Measurements from ENCODE around the gene UBALD2. TPM values are rescaled to one million over a fixed set of nuclear protein-coding genes. Genes with fewer than 3 reads are reported as not detected.

Gene UBALD2
- total RNA-seq, 1 donor from 2014 or later = 26.3 TPM

DNA sequence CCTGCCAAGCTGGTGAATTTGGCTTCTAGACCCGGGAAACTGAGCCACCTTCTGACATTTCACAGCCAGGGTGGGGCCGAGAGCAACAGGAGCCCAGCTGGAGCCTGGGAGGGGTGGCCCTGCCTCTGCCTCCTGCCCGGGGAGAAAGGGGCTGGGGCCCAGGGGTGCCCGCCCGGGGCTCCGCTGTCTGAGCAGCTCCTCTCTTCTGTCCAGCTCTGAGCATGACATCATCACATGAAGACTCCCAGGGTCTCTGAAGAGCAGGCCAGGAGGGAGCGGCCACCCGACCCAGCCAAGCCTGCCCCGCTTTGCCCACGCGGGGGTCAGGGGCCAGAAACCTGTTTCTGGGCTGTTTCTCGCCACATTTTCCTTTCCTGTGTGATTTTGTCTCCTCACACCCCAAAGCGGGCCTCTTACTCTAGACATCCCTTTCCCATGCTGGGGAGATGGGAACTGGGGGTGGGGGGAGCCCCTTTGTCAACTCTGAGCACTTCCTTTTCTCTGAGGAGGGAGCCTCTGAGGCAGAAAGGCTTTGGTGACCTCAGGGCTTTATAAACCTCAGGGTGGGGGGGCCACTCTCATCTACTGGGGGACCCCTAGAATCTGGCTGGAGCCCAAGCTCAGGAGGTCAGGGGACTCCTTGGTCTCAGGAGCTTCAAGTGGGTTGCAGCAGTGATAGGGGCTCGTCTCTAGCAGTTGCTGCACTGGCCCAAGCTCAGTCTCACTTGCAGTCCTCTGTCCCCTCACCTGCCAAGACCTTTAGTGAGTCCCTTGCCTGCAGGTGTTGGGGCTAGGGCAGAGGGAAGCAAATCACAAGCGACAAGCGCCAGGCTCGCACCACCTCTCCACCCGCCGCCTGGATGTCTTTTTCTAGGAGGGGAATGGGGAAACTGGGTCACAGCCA lies 7.6 kb downstream of the UBALD2 start:
- no peak for DNase-seq (ENCODE audit: low read depth)
- H3K4me3 ChIP-seq (ENCODE audit: low read depth, low read length) = no peak overlapping the region
- TF ChIP-seq, protein P1, sequence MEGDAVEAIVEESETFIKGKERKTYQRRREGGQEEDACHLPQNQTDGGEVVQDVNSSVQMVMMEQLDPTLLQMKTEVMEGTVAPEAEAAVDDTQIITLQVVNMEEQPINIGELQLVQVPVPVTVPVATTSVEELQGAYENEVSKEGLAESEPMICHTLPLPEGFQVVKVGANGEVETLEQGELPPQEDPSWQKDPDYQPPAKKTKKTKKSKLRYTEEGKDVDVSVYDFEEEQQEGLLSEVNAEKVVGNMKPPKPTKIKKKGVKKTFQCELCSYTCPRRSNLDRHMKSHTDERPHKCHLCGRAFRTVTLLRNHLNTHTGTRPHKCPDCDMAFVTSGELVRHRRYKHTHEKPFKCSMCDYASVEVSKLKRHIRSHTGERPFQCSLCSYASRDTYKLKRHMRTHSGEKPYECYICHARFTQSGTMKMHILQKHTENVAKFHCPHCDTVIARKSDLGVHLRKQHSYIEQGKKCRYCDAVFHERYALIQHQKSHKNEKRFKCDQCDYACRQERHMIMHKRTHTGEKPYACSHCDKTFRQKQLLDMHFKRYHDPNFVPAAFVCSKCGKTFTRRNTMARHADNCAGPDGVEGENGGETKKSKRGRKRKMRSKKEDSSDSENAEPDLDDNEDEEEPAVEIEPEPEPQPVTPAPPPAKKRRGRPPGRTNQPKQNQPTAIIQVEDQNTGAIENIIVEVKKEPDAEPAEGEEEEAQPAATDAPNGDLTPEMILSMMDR (conservative IDR thresholded peaks at IDR 0.05; ENCODE audit: low read depth, low read length) = no peak

DNA sequence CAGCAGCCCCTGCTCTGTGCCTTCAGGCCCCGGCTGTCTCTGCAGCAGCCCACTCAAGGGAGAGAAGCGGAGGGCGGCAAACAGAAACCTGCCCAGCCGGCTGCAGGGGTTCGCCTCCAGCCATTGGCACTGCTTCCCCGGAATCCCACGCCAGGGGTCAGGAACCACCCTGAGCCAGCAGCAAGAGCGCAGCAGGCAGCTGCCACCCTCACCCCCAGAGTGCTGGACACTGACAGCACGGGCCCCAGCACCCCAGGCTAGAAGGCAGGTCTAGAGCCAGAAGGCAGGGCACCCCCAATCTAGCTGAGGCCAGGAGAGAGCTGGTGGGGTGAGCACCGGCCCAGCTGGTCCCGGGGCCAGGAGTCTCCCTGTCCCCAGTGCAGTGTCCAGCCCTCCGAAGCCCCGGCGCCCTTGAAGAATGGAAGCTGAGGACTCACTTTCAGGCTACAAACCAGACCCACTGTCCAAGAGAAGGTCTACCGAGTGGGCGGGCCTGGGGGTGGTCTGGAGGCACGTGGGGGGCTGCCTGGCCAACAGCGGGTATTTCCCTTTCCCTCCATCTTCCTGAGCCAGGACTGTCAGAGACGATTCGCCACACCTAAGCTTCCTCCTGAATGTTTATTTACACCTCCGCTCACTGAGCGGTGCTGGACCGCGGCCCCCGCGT lies 8.4 kb downstream of the UBALD2 start:
- TF ChIP-seq, protein P1 (conservative IDR thresholded peaks at IDR 0.05; ENCODE audit: low read depth, low read length) = no peak
- H3K4me3 ChIP-seq (ENCODE audit: low read depth, low read length) = no peak overlapping the region
- DNase-seq (ENCODE audit: low read depth) = no peak

DNA sequence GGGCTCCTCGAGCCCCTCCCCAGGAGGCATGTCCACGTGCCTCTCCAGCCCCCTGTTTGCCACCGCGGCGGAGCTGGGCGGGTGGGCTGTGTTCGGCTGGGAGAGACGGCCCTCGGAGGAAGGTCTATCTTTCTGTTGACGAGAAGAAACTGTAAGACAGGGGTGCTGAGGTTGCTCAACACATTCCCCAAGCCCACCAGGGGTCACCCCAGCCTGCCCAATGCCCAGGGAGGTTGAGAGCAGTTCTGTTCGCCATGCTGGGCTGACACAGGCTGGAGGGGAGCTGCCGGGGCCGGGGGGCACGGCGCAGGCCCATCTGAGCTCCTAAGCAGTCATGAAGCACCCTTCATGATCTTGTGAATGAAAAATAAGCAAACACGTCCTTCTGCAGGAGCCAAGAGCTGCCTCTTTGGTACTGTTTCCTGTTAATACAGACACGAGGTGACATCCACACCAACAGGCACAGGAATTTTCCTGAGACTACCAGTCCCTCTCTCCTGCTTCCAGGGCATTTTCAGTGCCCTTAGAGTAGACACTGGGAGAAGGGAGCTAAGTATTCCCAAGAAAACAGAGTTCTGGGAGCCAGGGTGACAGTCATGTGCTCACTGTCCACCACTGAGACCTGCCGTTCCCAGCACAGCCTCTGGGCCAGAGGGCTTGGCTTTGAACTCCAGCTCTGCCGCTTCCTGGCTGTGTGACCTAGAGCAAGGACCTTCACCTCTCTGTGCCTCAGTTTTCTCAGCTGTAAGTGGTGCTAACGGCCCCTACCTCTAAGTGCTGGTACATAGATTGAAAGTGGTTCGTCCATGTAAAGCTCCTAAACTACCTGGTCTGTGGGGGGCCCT lies 9.2 kb downstream of the UBALD2 start:
- no peak overlapping the region for H3K4me3 ChIP-seq (ENCODE audit: low read depth, low read length)
- DNase-seq (ENCODE audit: low read depth) = no peak
- TF ChIP-seq, protein P1 (conservative IDR thresholded peaks at IDR 0.05; ENCODE audit: low read depth, low read length) = no peak

DNA sequence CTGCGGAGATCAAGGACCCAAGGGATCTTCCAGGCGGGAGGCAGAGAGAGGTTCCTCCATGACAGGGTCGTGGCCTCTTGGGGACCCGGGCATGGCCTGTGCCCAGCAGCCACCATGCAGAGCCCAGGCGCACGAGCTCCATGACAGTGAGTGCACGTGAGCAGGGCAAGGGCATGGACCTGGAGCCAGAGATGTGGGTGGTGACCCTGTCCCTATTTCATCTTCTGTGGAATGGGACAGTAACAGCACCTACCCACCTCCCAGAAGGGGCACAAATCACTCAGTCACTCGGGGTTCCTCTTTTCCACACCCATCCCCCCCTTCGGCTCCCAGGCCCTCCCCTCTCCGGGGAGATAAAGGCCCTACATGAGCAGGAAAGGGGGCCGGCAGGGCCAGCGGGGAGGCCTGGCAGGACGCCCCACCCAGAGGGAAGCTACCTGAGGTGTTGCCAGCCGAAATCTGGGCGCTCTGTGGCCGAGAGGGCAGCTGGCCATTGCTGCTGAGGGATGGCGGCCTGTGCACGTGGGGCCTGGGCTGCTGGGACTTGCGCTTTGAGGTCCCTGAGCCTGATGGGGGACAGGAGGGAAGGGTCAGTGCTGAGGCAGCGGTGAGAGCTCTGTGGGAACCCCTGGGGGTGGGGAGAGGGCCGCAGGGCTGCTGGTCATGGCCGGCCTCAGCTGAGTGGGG lies 10.4 kb downstream of the UBALD2 start:
- no peak for DNase-seq (ENCODE audit: low read depth)
- TF ChIP-seq, protein P1 (conservative IDR thresholded peaks at IDR 0.05; ENCODE audit: low read depth, low read length) = no peak
- no peak overlapping the region for H3K4me3 ChIP-seq (ENCODE audit: low read depth, low read length)

DNA sequence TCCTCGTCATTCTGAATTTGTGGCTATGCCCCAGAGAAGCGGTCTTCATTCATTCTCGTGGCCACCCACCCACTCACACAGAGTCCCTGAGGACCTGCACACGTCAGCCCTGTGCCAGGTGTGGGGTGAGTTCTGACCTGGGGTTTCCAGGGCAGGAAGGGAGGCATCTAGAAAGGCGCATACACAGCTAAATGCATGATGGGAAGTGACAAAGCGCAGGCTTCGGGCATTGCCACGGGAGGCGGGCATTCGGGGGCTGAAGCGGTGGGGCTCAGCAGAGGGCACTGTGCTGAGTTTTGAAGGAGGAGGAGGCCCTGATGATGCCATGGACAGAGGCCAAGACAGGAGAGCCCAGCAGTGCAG lies 10.9 kb downstream of the UBALD2 start:
- TF ChIP-seq, protein P1 (conservative IDR thresholded peaks at IDR 0.05; ENCODE audit: low read depth, low read length) = no peak
- H3K4me3 ChIP-seq (ENCODE audit: low read depth, low read length) = no peak overlapping the region
- DNase-seq (ENCODE audit: low read depth) = no peak

Measured in epithelial cell of proximal tubule (primary cell).